NCI-H2171 treated with DMSO at 0.1 percent for 48 hours (cell line): ENCODE results near the gene PRXL2A.

Source experiments
- DNase-seq: peaks from one replicate; lab custom pipeline; 2025; lab: John Stamatoyannopoulos, UW

PRXL2A gene

GRCh38 chr10:80444646-80445319 is 36.4 kb downstream of the PRXL2A start:
- peak; percentile 56 for DNase-seq

DNA sequence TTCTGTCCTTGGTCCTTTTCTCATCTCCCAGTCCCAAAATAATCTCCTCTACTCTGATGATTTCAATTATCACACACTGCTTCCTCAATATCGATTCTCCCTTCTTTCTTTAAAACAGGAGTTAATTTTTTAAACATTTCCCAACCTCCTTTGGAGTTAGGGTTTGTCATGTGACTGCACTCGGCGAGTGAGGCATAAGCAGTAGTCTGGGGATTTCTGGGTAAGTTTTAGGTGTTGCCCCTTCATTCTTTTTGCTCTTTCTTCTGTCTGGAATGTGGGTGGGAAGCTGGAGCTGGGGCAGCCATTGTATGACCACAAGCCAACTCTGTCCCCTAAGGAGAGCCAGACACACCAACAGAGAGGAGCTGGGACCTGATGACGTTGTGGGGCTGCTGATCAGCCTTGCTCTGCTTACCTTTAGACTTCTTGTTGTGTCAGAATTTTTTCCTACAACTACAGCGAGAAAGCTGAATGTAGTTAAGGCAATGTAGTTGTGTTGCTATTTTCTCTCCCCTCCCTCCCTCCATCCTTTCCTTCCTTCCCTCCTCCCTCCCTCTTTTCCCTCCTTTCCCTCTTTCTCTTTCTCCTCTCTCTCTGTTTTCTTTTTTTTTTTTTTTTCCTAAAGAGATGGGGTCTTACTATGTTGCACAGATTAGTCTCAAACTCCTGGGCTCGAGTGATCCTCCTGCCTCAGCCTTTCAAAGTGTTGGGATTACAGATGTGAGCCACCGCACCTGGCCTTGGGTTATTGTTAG is 39.3 kb downstream of the PRXL2A start:
- DNase-seq = no peak

DNA sequence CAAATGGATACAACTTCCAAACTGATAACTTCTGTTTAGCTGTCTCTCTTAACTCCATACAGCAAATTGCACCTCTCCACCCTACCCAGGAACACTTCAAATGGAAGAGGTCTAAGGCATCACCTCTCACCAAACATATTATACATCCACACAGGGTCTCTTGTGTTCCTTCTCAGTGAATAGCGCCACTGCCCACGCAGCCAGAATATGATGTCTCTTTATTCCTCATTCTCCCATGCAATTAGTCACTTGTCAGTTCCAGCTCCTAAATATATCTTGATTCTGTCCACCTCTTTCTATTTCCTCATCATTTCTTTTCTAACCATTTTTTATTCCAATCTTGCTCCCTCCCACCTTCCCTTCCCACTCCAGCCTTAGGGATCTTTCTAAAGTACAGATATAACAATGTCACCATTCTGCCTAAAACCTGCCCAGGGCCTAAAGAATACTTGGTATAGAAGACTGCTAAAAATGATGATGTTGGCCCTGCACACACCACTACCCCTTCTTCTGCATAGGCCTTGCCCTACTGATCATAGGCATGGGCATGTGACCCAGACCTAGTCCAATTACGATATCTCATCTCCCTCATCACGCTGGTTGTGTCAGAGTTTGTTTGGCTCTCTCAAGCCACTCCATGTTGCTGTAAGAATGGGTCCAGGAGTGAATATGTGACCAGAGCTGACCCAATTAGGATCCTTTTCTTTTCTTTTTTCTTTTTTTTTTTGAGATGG is 40.0 kb downstream of the PRXL2A start:
- DNase-seq = no peak

- DNase-seq = no peak
Observed at GRCh38 chr10:80449520-80449919, 41.2 kb downstream of the PRXL2A start.

DNA sequence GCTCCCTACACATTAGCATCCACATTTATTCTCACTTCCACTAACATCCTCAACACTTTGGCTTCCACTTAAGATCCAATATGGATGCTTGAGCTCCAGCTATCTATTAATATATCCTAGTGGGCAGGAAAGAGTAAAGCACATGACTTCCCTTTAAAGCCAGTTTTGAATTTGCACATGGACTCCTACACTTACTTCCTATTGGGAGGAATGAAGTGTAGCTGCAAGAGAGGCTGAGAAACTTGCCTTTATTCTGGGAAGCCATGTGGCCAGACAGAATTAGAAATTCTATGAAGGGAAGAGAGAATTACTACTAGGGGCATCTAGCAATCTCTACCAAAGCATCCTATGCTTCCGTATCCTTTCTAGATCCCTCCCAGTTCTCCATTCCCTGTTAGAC is 42.8 kb downstream of the PRXL2A start:
- DNase-seq = no peak

DNA sequence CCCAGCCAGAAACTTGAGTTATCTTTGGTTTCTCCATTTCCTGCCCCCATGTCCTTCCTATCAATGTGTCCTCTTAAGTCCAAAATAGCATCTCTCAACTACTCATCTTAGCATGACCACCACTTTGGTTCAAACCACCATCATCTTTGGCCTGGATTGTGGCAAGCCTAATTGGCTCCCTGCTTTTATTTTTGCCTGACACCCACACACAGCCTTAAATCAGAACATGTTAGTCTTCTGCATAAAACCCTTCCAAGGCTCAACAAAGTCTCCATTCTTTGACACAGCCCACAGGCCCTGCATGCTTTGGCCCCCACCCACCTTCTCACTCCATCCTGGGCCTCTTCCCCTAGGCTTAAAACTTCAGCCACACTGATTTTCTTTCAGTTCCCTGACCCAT is 43.7 kb downstream of the PRXL2A start:
- no peak for DNase-seq

DNA sequence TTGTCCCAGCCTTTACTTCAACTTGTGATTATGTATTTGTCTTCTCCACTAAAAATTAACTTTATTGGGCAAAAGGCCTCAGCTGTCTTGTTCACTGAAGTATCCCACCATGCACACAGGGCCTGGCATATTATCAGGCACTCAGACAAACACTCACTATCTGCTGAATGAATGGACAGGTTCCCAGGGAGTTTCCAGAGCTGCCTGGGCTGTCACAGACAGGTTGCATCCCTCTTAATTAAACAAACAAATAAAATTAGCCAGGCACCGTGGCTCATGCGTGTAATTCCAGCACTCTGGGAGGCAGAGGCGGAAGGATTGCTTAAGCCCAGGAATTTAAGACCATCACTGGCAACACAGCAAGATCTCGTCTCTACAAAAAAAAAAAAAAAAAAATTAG is 44.3 kb downstream of the PRXL2A start:
- peak; percentile 14 for DNase-seq

- no peak for DNase-seq
Observed at GRCh38 chr10:80453056-80453841, 44.9 kb downstream of the PRXL2A start.

GRCh38 chr10:80453842-80454512 is 45.6 kb downstream of the PRXL2A start, which contains the start of gene TSPAN14:
TSPAN14 (plus strand) TSS chr10:80454310; CDS start chr10:80489234, 34,924 bp downstream.
- DNase-seq = peak; percentile 43

- DNase-seq = no peak
Observed at GRCh38 chr10:80454513-80455460, 46.4 kb downstream of the PRXL2A start.

DNA sequence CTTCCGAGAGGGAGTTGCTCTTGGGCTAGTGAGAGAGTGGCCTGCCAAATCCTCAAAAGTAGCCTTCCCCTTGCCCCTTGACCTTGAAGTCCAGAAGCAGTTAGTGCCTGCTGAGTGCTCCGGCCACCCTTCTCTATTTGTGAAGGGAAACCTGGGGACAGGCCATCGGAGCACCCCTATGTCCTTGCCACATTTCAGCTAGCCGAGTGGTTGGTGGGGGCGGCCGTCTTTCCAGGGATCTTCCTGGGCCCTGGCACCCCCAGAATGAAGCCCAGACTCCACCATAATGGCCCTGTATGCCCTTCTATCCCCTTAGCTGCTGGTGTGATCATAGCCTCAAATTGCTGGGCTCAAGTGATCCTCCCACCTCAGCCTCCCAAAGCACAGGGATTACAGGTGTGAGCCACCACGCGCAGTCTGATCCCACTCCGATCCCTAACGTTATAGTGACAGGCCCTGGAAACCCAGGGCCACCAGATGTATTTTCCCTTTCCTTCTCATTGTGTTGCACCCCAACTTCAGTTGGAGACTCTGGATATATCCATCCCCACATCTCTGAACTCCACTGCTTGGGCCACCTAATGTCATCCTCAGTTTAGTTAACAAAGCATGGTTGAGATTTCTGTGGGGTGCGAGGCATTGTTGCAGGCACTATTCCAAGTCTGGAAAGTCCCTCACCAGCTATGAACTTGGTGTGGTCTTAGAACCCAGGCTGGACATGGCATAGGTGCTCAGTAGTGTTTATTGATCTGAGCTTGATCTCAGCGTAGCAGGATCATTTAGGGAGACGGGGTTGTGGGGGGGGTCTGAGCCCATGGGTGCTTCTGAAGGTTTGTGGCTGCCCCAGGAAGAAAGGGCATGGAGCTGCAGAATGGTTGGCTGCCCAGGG is 47.4 kb downstream of the PRXL2A start:
- DNase-seq = no peak

GRCh38 chr10:80457554-80458262 is 49.4 kb downstream of the PRXL2A start:
- no peak for DNase-seq

DNA sequence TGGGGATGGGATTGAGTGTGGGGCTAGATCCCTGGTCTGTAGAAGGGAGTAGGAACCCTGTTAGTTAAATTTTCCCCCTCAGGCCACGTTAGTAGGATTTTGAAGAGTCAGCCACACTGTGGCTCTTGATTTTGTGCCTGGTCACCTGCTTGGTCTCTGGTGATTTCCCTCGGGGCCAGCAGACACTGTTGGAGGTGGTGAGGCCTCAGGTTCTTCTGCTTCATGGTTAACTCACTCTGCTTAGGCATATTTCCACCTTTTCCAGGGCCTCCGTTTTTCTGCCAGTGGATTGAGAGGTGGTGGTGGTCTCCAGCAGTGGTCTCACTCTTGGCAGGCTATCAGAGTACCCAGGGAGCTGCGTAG is 49.9 kb downstream of the PRXL2A start:
- DNase-seq = no peak

- DNase-seq = no peak
Observed at GRCh38 chr10:80458638-80459037, 50.3 kb downstream of the PRXL2A start.

DNA sequence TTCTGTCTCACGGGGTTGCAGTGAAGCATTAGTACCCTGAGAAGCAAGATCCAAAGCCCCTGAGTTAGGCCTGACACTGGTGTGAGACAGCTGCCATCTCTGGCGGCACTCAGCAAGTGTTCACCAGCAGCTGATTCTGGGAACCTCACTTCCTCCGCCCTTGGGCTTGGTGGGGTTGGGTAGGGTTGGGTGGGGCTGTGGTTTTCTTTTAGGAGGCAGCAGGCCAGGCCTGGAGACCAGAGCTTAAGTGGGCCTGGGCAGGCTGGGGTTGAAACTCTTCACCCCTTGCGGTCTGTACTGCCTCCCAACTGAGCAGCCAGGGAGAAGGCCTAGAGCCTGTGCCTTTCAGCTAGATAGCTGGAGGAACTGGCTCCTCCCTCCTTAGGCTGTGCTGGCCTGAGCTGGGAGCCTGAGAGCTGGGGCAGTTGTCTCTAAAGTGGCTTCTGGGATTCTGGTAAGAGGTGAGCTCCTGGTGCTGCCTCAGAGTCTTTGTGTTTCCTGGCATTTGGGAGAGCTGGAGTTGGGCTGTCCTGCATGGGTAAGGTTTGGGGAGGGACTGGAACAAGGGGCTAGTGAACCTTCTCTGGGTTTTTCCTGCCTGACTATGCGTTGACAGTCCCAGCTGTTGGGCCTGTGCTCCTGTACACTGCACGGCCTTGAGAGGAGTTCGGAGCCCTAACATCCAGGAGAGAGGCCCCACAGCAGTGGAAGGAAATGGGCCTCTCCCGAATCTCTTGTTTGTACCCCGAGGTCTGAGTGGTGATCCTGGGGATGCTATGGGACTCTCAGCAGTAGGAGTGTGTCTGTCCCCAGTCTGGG is 50.9 kb downstream of the PRXL2A start:
- DNase-seq = no peak

- DNase-seq = no peak
Observed at GRCh38 chr10:80460399-80461207, 52.3 kb downstream of the PRXL2A start.
